Posterior cingulate gyrus (tissue), 11 donors: ENCODE data around the gene BCAN.
"Not testable (repeated sequence)": the region's sequence is repeated elsewhere in the genome, so short reads cannot be mapped to it uniquely, and the experiment has no call there.

ENCODE experiments used
- DNase-seq, 10 donors: peaks; one replicate each; pipeline versions ENCODE4 v3.0.0 to v3.0.0-alpha.2; 2020 to 2021; ENCODE audit warnings: mixed read lengths in 3 of 10
- intact Hi-C: fragments of 100-400 bp; cut with DNase I; formaldehyde crosslinking; loops from one replicate; pipeline ENCODE4 v1.15.1; 2023

BCAN gene

GRCh38 chr1:156615946-156616345 lies 26.0 kb upstream of the BCAN start:
- intact Hi-C loops: no loop called here

GRCh38 chr1:156616463-156616862 lies 25.5 kb upstream of the BCAN start:
- peak in 9 of 10 donors; percentile 58 to 95 (median 75) for DNase-seq
- intact Hi-C loops: no loop called here

More at GRCh38 chr1:156615946-156616345, 26.0 kb upstream of the BCAN start:
- peak in 1 of 10 donors; percentile 27 for DNase-seq

DNA sequence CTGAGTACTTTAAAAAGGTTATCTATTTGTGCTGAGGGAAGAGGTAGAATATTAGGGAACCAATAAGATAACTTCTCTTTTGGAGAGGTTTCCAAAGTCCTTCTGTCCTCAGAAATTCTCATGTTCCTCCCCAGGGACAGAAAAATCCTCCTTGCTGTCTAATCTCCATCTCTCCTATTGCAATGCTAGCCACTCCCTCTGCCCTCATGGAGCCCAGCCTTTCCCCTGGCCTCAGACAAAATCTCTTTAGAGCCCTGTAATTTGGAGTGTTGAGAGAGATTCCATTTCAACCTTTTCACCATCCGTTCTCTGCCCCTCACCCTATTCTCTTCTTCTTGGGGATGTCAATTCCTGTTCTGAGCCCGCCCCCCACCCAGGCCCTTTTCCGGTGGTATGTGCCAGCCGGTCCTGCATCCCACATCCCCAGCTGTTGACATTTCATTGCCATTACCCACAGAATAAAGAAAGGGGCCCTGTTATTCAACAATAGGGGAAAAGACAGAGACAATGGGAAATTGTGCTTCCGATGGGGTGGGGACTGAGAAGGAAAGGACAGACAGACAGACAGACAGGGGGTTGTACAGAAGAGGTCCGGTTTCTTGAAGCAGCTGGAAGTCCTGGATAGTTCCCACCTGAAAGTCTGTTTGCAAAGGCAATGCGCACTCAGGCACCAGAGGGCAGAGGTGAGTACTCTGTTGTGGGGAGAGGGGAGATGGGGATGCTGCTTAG lies 22.9 kb upstream of the BCAN start, which contains the start of gene HAPLN2:
HAPLN2 (plus strand) TSS at position 563 of the 729 bp plus-strand sequence. CDS start 4,076 bp downstream, outside the sequence.
- intact Hi-C loops: no loop called here
- DNase-seq: peak in 5 of 10 donors; percentile 40 to 90 (median 63)

GRCh38 chr1:156619582-156619955 lies 22.3 kb upstream of the BCAN start:
- no peak for DNase-seq
- intact Hi-C loops: no loop called here

DNA sequence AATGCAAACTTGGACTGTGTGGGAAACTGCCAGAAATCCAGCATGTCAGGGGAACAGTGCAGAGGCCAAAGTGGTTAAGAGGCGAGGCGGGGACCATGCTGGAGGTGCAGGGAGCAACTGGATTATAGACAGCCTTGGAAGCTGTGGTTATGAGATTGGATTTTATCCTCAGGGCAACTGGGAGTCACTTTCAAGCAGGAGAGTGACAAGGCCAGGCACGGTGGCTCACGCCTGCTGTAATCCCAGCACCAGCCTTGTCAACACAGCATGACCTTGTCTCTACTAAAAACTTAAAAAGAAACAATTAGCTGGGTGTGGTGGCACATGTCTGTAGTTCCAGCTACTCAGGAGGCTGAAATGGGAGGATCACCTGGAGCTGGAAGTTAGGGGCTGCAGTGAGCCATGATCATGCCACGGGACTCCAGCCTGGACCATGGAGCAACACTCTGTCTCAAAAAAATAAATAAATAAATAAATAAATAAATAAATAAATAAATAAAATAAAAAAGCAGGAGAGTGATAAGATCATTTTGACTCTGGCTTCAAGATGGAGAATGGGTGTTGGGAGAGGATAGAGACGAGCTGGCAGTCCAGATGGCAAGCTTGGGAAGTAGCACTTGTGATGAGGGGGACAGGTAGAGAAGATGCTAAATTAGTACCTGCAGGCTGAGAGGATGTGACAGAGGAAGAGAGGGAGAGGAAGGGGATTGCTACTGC lies 19.2 kb upstream of the BCAN start:
- DNase-seq: no peak
- intact Hi-C loops: no loop called here

DNA sequence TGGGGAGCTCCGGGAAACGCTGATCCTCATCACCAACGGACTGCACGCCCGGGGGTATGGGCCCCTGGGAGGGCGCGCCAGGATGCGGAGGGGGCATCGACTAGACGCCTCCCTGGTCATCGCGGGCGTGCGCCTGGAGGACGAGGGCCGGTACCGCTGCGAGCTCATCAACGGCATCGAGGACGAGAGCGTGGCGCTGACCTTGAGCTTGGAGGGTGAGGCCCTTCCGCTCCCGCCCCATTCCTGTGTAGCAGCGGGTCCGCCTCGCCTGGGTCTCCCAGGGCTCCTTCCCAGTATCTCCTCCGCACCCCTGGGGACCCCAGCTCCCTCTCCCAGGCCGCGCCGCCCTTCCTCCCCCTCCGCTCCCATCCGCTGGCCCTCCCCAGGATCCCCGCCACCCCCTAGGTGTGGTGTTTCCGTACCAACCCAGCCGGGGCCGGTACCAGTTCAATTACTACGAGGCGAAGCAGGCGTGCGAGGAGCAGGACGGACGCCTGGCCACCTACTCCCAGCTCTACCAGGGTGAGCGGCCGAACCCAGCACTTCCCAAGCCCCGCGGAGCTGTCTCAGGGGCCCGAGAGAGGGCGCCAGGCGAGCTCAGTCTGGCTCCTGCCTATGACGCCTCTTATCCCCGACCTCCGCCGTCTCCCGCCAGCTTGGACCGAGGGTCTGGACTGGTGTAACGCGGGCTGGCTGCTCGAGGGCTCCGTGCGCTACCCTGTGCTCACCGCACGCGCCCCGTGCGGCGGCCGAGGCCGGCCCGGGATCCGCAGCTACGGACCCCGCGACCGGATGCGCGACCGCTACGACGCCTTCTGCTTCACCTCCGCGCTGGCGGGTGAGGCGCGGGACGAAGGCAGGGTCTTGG lies 17.7 kb upstream of the BCAN start:
- DNase-seq: peak in 9 of 10 donors; percentile 42 to 95 (median 74)
- intact Hi-C loops: no loop called here

DNA sequence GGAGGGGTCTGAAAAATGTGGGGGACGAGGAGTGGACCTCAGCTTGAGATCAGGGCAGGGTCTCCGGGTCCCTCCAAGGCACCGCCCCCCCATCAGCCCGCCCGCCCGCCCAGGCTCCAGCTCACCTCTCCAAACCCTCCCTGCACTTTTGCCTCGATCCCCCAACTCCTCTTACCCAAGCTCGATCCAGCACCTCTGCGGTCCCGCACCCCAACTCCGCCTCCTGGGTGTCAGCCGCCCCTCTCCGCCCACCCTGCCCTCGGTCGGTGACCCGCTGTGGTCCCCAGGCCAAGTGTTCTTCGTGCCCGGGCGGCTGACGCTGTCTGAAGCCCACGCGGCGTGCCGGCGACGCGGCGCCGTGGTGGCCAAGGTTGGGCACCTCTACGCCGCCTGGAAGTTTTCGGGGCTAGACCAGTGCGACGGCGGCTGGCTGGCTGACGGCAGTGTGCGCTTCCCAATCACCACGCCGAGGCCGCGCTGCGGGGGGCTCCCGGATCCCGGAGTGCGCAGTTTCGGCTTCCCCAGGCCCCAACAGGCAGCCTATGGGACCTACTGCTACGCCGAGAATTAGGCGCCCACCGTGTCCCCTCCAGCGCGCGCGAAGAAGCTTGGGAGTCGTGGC lies 17.0 kb upstream of the BCAN start:
- intact Hi-C loops: loop anchor here (5.0 kb wide), 1 partner anchor 52 kb away; the partner anchor contains the start of gene NES

GRCh38 chr1:156625436-156626078 lies 16.4 kb upstream of the BCAN start:
- intact Hi-C loops: loop anchor here (5.0 kb wide), 1 partner anchor 52 kb away; the partner anchor contains the start of gene NES
- peak in 7 of 10 donors; percentile 66 to 93 (median 75) for DNase-seq

More for the DNA sequence above, 17.0 kb upstream of the BCAN start:
- DNase-seq: peak in 4 of 10 donors; percentile 36 to 90 (median 66)

DNA sequence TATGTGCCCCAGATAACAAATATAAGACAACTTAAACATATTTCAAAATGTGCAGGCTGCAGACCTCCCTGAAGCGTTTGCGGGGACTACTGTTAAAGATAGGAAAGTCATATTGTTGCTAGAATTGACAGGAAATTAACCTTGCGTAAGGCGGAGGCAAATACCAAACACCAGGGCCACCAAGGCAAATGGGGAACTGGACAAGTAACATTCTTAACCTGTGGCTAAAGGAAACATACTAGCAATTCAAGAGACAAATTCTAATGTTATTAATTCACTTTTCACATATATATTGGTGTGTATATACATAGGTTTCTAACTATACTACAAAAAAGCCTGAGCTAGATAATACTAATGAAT lies 15.9 kb upstream of the BCAN start:
- no peak for DNase-seq
- intact Hi-C loops: loop anchor here (5.0 kb wide), 1 partner anchor 51 kb away; the partner anchor contains the start of gene NES

DNA sequence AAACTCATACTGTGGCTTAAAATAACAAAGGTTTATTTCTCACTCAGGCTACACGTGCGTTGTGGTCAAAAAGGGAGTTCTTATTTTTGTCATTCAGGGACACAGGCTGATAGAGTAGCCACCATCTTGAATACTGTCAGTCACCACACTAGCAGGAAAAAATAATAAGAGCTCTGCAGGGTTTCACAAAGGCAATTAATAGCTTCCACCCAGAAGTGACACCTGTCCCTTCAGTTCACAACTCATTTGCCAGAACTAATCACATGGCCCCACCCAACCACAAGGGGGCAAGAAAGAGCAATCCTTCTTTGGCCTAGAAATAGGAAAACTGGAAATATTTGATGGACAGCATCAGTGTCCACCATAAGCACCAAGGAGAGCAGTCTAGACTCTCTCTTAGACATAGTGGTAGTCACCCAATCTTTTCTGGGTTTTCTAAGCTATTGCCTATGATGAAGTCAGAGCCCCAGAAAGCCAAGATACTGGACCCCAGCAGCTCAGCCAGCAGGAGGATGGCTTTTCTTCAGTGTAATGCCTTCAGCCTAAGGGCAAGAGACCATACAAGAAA lies 14.5 kb upstream of the BCAN start:
- DNase-seq: peak in 2 of 10 donors; percentile 55 to 60
- intact Hi-C loops: loop anchor here (1.0 to 5.0 kb wide), 2 partner anchors 30 to 50 kb away; partner anchors contain the start of gene NES

DNA sequence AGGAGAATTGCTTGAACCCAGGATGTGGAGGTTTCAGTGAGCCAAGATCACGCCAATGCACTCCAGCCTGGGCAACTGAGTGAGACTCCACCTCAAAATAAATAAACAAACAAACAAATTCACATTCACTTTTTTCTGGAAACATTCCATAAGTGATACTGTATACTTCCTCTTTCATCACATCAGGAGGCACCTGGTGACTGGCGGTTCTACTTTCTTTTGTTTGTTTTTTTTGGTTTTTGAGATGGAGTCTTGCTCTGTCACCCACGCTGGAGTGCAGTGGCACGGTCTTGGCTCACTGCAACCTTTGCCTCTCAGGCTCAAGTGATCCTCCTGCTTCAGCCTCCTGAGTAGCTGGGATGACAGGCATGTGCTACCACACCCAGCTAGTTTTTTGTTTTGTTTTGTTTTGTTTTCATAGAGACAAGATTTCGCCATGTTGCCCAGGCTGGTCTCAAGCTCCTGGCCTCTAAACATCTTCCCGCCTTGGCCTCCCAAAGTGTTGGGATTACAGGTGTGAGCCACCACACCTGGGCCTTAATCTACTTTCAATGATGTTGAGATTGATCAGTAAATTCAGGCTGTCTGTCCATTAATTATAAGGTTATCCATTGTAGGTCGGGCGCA lies 12.0 kb upstream of the BCAN start:
- DNase-seq: no peak
- intact Hi-C loops: loop anchor here (5.0 kb wide), 1 partner anchor 47 kb away; the partner anchor contains the start of gene NES

GRCh38 chr1:156631152-156631551 lies 10.8 kb upstream of the BCAN start:
- intact Hi-C loops: not testable (repeated sequence)

GRCh38 chr1:156632355-156632754 lies 9.6 kb upstream of the BCAN start:
- DNase-seq: no peak
- intact Hi-C loops: no loop called here

More at GRCh38 chr1:156631152-156631551, 10.8 kb upstream of the BCAN start:
- DNase-seq: not testable (repeated sequence)

GRCh38 chr1:156638189-156638985 lies 3.5 kb upstream of the BCAN start:
- peak in 4 of 10 donors; percentile 25 to 90 (median 67) for DNase-seq
- intact Hi-C loops: no loop called here

GRCh38 chr1:156639601-156640101 lies 2.3 kb upstream of the BCAN start:
- peak in 1 of 10 donors; percentile 23 for DNase-seq
- intact Hi-C loops: no loop called here

GRCh38 chr1:156640842-156641706 lies 843 bp upstream of the BCAN start:
- intact Hi-C loops: no loop called here
- DNase-seq: peak in 8 of 10 donors; percentile 24 to 93 (median 72)
